ENCODE measurements around the gene SNRNP25. TPM values are rescaled to one million over a fixed set of nuclear protein-coding genes. Genes with fewer than 3 reads are reported as not detected.

Gene SNRNP25
- total RNA-seq, 2 donors from 2014 or later = 47.6 to 53.4 TPM

DNA sequence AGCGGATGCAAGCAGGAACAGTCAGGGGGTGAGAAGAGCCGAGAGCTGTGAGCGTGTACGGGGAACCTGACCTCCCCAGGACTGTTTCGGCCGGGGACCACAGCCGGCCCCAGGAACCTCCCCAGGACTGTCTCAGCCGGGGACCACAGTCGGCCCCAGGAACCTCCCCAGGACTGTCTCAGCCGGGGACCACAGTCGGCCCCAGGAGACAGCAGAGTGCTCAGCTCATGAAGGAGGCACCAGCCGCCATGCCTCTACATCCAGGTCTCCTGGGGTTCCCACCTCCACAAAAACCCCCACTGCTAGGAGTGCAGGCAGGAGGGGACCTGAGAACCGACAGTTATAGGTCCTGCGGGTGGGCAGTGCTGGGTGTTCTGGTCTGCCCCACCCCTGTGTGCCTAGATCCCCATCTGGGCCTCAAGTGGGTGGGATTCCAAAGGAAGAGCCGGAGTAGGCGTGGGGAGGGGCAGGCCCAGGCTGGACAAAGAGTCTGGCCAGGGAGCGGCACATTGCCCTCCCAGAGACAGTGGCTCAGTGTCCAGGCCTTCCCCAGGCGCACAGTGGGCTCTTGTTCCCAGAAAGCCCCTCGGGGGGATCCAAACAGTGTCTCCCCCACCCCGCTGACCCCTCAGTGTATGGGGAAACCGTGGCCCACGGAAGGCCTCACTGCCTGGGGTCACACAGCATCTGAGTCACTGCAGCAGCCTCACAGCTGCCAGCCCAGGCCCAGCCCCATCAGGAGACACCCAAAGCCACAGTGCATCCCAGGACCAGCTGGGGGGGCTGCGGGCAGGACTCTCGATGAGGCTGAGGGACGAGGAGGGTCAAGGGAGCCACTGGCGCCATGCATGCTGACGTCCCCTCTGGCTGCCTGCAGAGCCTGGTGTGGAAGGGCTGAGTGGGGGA, 14.5 kb downstream of the SNRNP25 start:
- no peak for ATAC-seq
- no peak for DNase-seq (ENCODE audit: low spot score in 2 of 2)
- Mint-ChIP-seq H3K9me3 (no peaks in the 10 kb centered on the region), H3K27ac (no peak overlapping the region), H3K36me3 (peaks cover 4% of the 10 kb centered on the region in 2 donors)

GRCh38 chr16:69181-69580, 15.6 kb downstream of the SNRNP25 start:
- H3K9me3 Mint-ChIP-seq = no peaks in the 10 kb centered on the region
- H3K27ac Mint-ChIP-seq = no peak overlapping the region
- ATAC-seq (no peak), DNase-seq (ENCODE audit: low spot score in 2 of 2) (no peak)
- peaks cover 5 to 6% of the 10 kb centered on the region in 2 donors for H3K36me3 Mint-ChIP-seq

- Mint-ChIP-seq H3K9me3 (no peaks in the 10 kb centered on the region), H3K36me3 (peaks cover 5 to 6% of the 10 kb centered on the region in 2 donors), H3K27ac (no peak overlapping the region)
- DNase-seq (ENCODE audit: low spot score in 2 of 2) = no peak
- no peak for ATAC-seq
Observed at GRCh38 chr16:71210-71539, 17.5 kb downstream of the SNRNP25 start.

- ATAC-seq (no peak), DNase-seq (ENCODE audit: low spot score in 2 of 2) (no peak)
- Mint-ChIP-seq H3K9me3 (no peaks in the 10 kb centered on the region), H3K36me3 (peaks cover 5 to 6% of the 10 kb centered on the region in 2 donors), H3K27ac (no peak overlapping the region)
Observed at GRCh38 chr16:71540-72401, 18.1 kb downstream of the SNRNP25 start.

DNA sequence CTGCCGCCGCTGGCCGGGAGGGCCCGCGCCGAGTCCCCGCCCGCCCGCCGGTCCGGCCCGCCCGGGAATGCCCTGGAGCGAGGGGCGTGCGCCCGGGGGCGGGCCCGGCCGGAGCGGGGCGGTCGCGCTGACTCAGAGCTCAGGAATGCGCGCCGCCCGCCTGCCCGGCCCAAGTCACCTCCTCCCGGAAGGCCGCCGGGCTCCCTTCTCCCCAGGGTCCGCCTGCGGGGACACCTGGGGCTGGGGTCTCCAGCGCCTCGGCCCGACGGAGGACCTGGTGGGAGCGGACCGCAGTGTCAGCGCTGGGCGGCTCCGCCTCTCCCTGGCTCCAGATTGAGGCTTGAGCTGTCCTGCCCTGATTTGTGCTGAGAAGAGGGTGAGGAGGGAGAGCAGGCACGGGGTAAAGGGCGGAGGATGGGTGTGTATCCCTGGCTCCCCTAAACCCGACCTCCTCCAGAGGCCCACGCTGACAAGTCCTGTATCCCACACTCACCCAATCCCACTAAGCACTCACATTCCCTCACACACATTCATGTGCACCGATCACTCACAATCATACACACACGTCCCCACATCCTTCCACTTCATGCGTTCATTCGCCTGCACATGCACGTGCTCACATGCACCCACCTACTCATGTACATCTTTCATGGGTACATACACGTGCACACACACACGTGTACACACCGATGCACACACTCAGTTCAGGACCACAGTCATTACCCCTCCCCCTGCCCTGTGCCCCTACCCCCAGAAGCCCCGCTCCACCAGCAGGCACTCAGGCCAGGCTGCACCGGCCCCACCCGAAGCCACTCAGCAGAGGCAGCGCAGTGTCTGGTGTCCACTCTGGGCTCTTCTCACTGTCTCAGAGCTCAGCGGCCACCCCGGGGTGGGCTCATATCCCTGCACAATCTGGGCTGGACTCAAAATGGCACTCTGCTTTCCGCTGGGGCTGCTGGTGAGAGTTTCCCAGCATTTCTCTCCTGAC, 19.2 kb downstream of the SNRNP25 start, which contains the start of gene RHBDF1:
Gene RHBDF1 (minus strand): TSS at position 71 of the 988 bp plus-strand sequence. CDS start 7,616 bp downstream, outside the sequence.
- peaks cover 5 to 6% of the 10 kb centered on the region in 2 donors for H3K36me3 Mint-ChIP-seq
- DNase-seq (ENCODE audit: low spot score in 2 of 2) = no peak
- ATAC-seq = peak; percentile 53 to 60
- peak within 1 kb of the TSS in 1 of 2 donors; percentile 66 for H3K27ac Mint-ChIP-seq
- no peaks in the 10 kb centered on the region for H3K9me3 Mint-ChIP-seq

DNA sequence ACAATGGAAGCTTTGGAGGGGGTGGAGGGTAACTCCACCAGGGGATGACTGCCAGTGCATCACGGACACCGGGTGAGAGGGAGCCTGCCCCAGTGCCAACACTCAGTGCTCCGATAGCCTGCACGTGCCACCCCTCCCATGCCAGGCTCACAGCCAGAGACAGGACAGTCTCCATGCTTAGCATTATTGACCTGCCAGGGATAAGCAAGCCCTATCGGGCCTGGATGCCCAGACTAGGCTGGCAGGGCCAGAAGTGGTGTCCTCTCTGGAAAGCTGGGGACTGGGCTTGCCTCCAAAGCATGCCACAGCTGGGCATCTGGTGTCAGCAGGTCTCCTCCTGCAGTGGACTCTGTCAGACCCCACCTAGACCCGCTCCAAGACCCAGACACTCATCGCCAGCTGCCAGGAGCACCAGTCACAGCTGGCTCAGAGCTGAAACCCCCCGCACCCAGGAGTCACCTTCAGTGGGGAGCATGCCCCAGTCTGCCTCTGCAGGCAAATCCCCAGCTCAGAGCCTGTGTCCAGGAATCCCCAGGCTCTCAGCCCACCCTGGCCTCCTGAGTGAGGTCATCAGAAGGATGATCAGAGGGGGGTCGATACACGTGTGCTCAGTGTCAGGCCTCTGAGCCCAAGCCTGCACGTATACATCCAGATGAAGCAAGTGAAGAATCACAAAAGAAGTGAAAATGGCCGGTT, 20.6 kb downstream of the SNRNP25 start:
- DNase-seq (ENCODE audit: low spot score in 2 of 2) (no peak), ATAC-seq (no peak)
- Mint-ChIP-seq H3K36me3 (peaks cover 6 to 10% of the 10 kb centered on the region in 2 donors), H3K27ac (no peak overlapping the region), H3K9me3 (no peaks in the 10 kb centered on the region)

GRCh38 chr16:74747-75334, 21.2 kb downstream of the SNRNP25 start:
- ATAC-seq (no peak), DNase-seq (ENCODE audit: low spot score in 2 of 2) (no peak)
- Mint-ChIP-seq H3K36me3 (peaks cover 6 to 12% of the 10 kb centered on the region in 2 donors), H3K27ac (no peak overlapping the region), H3K9me3 (no peaks in the 10 kb centered on the region)

GRCh38 chr16:75580-76501, 22.2 kb downstream of the SNRNP25 start:
- peak overlapping the region in 1 of 2 donors; percentile 74 for H3K27ac Mint-ChIP-seq

GRCh38 chr16:76535-77272, 23.1 kb downstream of the SNRNP25 start:
- peaks cover 6 to 14% of the 10 kb centered on the region in 2 donors for H3K36me3 Mint-ChIP-seq
- ATAC-seq (peak in 1 of 2 donors; percentile 24), DNase-seq (ENCODE audit: low spot score in 2 of 2) (no peak)
- H3K9me3 Mint-ChIP-seq = no peaks in the 10 kb centered on the region
- H3K27ac Mint-ChIP-seq = peak overlapping the region in 1 of 2 donors; percentile 74

More at GRCh38 chr16:75580-76501, 22.2 kb downstream of the SNRNP25 start:
- Mint-ChIP-seq H3K9me3 (no peaks in the 10 kb centered on the region), H3K36me3 (peaks cover 6 to 14% of the 10 kb centered on the region in 2 donors)
- DNase-seq (ENCODE audit: low spot score in 2 of 2) (no peak), ATAC-seq (no peak)

- peaks cover 6 to 14% of the 10 kb centered on the region in 2 donors for H3K36me3 Mint-ChIP-seq
- ATAC-seq = peak; percentile 45 to 60
- peak overlapping the region in 1 of 2 donors; percentile 74 for H3K27ac Mint-ChIP-seq
- DNase-seq (ENCODE audit: low spot score in 2 of 2) = peak in 1 of 2 donors; percentile 52
- H3K9me3 Mint-ChIP-seq = no peaks in the 10 kb centered on the region
Observed at GRCh38 chr16:77273-77806, 23.7 kb downstream of the SNRNP25 start.

DNA sequence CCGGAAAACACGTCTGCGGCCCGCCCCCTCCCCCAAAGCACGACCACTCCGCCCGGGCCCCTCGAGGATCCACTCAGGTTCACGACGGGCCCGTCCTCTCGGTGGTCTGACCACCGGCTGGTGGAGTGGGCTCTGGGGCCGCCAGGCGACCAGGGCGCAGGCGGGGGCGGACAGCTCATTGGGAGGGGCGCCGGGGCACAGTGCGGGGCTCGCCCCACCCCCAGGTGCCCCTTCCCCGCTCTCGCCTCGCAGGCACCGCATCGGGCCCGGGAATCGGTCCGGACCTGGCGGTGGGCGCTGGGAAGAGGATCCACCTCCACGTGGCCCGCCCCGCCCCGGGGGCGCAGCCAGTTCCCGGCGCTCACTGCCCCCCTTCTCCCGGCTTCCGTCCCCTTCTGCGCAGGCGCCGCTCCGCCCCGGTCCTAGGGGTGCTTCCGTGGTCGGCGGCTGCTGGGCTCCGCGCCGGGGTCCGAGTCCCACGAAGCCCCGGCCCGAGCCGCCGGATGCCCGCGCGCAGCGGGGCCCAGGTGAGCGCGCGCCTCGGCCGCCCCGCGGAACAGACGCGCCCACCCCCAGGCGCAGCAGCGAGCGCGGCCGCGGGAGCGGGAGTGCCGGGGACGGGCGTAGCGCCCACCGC, 24.3 kb downstream of the SNRNP25 start, which contains the start of gene MPG:
Gene MPG (plus strand): TSS at position 419 of the 637 bp plus-strand sequence. CDS start 85 bp downstream, at position 504.
- peak; percentile 81 to 82 for ATAC-seq
- H3K36me3 Mint-ChIP-seq = peaks cover 3 to 12% of the 10 kb centered on the region in 2 donors
- H3K9me3 Mint-ChIP-seq = no peaks in the 10 kb centered on the region

GRCh38 chr16:78444-79150, 25.0 kb downstream of the SNRNP25 start:
- H3K36me3 Mint-ChIP-seq = peaks cover 0 to 8% of the 10 kb centered on the region in 2 donors

More for the DNA sequence above, 24.3 kb downstream of the SNRNP25 start, which contains the start of gene MPG:
- peak; percentile 85 to 86 for DNase-seq (ENCODE audit: low spot score in 2 of 2)
- peak within 1 kb of the TSS; percentile 85 to 93 for H3K27ac Mint-ChIP-seq

More at GRCh38 chr16:78444-79150, 25.0 kb downstream of the SNRNP25 start:
- H3K9me3 Mint-ChIP-seq = no peaks in the 10 kb centered on the region
- DNase-seq (ENCODE audit: low spot score in 2 of 2) = no peak
- peak; percentile 8 to 33 for ATAC-seq
- peak overlapping the region; percentile 85 to 93 for H3K27ac Mint-ChIP-seq

All from activated naive CD4-positive, alpha-beta T cell treated with anti-CD3 and anti-CD28 coated beads, Interleukin-2, amount 50 U/mL, for 72 hours (primary cell).